Measurements from ENCODE around the gene FAM83D.

- TF ChIP-seq CTCF (IDR thresholded peaks at IDR 0.05) (peak in 1 of 3 experiments; percentile 66), POLR2A (IDR thresholded peaks at IDR 0.05) (peak in 1 of 2 donors; percentile 31), POLR2AphosphoS5 (IDR thresholded peaks at IDR 0.05; ENCODE audit: insufficient read depth in 1 of 2, low read depth in 1 of 2) (peak; percentile 77 to 85)
These were observed at the start of gene FAM83D for GRCh38 chr20:38926142-38926933.

Data from vagina (tissue), 2 donors.